Ovary (tissue), 3 donors: ENCODE data around the gene SQSTM1.

Experiments used
- POLR2A ChIP-seq: fragments of 450-650 bp; IDR thresholded peaks from one replicate; pipeline ENCODE4 v1.6.1; 2017; ENCODE audit warnings: antibody characterized with exemption, mild to moderate bottlenecking, moderate library complexity
- TF ChIP-seq, protein P1 (sequence below), 3 donors: fragments of 450-650 bp in 2 of 3; fragments of 200-600 bp in 1 of 3; IDR thresholded peaks; one replicate each; pipeline versions ENCODE4 v1.5.1 to v1.8.0; 2016 to 2022; ENCODE audit warnings: antibody characterized with exemption in 3 of 3, mild to moderate bottlenecking in 1 of 3
- donor health status: DM: no; HTN: no; CAD: no.

- TF ChIP-seq, protein P1, sequence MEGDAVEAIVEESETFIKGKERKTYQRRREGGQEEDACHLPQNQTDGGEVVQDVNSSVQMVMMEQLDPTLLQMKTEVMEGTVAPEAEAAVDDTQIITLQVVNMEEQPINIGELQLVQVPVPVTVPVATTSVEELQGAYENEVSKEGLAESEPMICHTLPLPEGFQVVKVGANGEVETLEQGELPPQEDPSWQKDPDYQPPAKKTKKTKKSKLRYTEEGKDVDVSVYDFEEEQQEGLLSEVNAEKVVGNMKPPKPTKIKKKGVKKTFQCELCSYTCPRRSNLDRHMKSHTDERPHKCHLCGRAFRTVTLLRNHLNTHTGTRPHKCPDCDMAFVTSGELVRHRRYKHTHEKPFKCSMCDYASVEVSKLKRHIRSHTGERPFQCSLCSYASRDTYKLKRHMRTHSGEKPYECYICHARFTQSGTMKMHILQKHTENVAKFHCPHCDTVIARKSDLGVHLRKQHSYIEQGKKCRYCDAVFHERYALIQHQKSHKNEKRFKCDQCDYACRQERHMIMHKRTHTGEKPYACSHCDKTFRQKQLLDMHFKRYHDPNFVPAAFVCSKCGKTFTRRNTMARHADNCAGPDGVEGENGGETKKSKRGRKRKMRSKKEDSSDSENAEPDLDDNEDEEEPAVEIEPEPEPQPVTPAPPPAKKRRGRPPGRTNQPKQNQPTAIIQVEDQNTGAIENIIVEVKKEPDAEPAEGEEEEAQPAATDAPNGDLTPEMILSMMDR (IDR thresholded peaks at IDR 0.05), result no peak
- no peak for TF ChIP-seq POLR2A
Observed at GRCh38 chr5:179830818-179831468, 10.2 kb downstream of the SQSTM1 start.
